Stimulated activated CD4-positive, alpha-beta T cell treated with anti-CD3 and anti-CD28 coated beads, TNF-alpha, amount 100 ng/mL, for 24 hours (primary cell): ENCODE results near the gene SFMBT2.

Source experiments
- DNase-seq, 3 experiments: peaks; one replicate each; pipeline ENCODE4 v3.0.0-alpha.2; 2020; ENCODE audit warnings: low read depth in 3 of 3

Gene SFMBT2

DNA sequence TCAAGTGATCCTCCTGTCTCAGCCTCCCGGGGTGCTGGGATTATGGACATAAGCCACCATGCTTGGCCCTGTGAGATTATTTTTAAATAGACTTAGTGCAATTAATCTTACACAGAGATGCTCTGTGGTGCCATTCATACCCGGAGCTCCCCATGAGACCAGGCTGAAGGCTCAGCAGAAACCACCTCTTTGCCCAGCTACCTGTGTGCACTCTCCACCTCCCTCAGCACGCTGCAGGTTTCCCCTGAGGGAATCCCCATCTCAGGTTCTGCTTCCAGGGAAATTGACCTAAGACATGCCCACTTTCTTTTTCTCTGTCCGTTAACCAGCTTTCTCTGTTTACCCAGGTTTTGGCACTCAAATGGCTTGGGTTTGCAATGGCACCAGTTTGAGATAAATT lies 260.5 kb downstream of the SFMBT2 start:
- DNase-seq, result no peak

DNA sequence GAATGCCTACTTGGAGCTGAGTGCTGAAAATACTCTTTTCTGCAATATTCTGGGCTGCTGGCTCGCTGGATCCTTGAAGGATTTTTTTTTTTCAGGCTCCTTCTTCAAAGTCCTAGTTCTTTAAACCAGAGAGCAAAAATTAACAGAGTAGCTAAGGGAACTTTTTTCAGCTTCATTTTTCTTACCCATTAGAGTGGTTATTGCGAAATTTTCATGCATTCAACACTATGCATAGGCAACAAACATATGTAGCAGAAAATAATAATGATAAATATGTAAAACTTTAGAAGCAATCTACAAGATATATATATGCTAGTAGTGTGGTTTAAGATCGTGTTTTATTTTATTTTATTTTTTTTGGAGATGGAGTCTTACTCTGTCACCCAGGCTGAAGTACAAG lies 264.6 kb downstream of the SFMBT2 start:
- DNase-seq, result no peak

DNA sequence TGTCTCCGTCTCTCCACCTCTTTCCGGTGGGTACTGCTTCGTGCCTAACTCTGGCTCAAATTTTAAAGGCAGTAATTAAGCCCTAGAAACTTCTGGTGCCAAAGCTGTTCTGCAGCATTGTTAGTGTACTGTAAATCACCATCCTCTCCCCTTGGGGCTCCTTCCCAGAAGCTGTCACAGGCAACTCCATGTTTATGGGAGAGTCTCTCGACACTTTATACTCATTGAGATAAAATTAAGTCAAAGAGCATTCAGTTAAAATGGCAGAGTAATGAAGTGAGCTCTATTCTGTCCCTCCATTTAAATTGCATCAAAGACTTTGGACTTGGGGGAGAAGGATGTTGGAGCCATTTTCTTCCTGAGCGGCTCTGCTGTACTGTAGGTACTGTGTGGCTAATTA lies 274.8 kb downstream of the SFMBT2 start:
- DNase-seq, result no peak

DNA sequence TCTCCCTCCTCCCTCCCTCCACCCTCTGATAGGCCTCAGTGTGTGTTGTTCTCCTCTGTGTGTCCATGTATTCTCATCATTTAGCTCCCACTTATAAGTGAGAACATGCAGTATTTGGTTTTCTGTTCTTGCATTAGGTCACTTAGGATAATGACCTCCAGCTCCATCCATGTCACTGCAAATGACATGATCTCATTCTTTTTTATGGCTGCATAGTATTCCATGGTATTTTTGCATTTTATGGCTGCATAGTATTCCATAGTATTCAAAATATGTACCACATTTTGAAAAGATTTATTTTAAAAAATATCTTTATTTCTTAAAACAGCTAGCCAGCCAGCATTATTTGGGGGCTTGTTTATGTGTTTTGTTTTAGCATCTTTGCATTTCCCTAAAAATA lies 275.6 kb downstream of the SFMBT2 start:
- DNase-seq, result no peak

DNA sequence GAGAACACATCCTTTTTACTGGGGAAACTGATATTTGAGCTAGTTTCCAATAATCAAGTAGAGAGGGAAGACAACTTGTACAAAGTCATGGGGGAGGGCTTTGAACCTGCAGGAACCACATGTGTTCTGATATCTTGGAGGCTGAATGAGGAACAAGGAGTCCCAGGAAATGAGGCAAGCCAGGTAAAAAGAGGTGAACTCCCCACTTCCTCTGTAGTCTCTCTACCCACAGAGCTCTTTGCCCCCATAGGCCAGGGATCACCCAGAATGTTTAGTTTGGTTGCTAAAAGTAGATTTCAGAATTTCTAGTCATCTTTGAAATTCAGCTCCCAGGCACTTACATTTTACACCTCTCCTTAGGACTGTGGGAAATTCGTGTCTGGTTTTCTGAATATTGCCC lies 276.4 kb downstream of the SFMBT2 start:
- no peak for DNase-seq

- no peak for DNase-seq
These were observed 276.9 kb downstream of the SFMBT2 start for GRCh38 chr10:7133958-7134357.

DNA sequence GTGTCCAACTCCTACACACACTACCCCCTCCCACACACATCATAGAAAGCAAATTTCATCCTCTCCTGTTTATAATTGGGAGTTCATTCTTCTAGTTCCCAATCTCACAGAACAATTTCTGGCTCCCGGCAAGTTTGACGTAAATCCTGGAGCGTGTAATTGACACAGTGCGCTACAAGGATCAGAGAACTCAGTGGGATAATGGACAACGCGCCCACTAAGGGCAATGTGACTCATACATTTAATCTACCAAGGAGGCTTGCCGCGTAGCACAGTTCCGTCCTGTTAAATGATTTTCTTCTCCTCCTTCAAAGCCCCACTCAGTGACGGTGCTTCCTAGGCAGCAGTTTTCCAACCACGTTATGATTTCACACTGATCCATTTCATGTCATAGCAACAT lies 277.6 kb downstream of the SFMBT2 start:
- no peak for DNase-seq

DNA sequence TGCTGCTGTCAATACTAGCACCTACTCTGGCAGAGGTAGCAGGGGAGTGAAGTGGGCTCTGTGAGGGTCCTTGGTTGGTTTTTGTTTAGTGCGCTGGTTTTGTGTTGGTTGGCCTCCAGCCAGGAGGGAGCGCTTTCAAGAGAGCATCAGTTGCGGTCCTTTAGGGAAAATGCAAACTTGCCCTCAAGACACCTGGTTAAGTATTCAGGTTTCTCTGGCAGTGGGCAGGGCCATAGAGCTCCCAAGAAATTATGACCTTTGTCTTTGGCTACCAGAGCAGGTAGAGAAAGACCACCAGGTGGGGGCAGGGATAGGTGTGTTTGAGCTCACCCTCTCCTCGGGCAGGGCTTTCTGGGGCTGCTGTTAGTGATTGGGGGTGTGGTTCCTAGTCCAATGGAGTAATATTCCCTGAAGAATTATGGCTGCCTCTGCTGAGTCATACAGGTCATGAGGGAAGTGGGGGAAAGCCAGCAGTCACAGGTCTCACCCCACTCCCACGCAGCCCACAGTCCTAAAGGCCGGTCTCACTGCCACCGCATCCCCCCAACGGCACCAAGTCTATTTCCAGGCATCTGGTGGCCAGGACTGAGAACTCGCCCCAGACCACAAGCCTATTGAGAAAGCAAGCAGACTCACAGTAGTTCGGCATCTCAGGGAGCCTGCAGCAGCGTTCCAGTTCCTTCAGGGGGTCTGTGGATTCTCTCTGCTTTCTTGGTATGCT lies 280.5 kb downstream of the SFMBT2 start:
- DNase-seq, result no peak

DNA sequence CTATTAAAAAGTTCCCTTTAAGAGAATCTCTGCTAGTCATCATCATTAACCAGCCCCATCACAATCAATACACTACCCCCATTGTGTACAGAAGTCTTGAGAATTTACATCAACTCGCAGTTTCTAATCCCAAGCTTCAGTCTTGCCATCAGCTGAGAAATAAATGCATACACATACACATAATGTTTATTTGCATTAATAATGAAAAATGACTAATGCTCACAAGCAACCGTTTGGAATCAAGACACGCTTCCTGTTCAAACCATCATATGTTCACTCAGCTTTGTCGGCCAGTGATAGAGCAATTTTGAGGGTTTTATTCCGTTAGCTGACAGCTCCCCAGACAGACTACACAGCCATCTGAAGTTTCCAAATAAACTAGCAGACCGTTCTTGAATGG lies 287.1 kb downstream of the SFMBT2 start:
- no peak for DNase-seq

GRCh38 chr10:7122561-7122960 lies 288.3 kb downstream of the SFMBT2 start:
- no peak for DNase-seq

GRCh38 chr10:7121154-7121797 lies 289.6 kb downstream of the SFMBT2 start:
- DNase-seq, result peak; percentile 51 to 69 (median 51)

DNA sequence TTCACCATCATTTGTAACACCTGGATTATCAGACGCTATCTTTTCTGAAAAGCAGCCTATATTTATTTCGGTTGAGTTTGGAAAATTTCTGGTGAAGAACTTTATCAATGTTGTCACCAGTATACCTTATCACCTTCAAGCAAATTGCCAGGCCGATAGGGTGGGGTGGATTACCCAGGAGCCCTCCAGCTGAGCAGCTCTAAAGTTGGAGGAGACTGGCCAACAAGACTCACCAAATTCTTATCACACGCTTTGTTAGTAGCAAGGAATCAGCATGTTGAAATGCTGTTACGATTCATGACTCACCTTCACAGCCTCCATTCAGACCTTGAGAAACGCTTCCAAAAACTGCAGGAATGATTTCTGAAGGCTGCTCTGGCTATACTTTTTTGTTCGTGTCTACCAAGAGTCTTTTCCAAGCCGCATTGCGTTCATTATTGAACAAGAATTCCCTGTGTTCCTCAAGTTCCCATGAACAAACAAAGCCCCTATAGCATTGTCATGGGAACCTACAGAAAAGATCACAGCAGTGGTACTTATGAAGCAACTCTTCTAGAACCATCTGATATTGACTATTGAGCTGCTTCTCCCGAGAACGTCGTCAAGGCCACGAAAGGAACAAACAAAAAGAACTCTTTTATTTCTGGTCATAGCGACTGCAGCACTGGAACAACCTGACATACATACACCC lies 291.4 kb downstream of the SFMBT2 start:
- no peak for DNase-seq

DNA sequence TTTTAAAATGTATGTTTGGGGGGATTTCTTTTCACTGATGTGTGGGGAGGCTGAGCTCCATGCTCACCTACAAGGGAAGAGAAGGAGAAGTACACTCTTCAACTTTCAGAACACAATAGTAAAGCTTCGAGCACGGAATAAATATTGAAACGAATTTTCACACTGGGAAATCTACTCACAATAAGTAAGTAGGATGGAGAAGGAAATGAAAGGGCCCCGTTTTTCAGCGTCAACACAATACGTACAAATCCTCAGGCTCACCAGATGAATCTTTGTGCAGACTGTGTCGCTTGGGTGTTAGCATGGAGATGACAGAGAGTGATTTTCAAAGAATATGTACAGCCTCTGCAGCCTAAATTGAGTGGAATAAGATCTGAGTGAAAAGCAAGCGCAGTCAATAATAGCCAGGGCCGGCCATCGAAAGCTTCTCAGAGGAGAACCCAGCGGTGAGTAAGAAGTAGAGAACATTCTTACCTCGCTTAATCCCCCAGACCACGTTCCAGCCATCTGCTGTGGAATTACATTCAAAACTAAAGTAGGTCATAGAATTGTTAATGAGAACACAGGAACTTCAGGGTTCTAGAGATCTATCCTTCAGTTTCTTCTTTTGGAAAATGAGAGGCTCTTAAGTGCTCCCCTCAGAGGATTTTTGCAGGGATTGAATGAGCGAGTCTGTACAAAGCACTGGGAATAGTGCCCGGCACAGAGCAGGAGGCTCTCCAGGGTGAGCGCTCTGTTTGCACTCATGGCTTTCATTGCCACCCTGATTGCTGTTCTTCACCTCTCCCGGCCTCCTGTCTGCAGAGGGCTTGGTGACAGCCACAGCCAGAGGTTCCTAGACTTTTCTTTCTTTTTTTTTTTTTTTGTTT lies 292.8 kb downstream of the SFMBT2 start:
- DNase-seq, result no peak

GRCh38 chr10:7117177-7117799 lies 293.5 kb downstream of the SFMBT2 start:
- no peak for DNase-seq

DNA sequence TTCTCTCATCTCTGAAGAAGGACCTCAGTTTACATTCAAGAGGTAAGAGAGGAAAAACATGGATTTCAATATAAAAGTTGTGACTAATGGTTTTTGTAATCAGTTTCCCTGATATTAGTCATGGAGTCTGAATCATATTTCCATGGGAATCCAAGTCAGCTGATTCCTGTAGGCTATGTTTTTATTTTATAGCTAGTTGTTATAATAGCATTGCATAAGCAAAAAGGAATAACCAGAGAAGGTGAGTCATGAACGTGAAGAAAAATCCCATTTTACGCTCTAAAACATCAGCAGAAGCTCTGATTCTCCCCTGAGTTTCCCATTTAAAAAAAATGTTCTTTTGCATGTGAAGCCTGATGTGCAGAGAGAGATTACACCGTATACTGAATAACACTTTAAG lies 299.3 kb downstream of the SFMBT2 start:
- DNase-seq, result no peak

DNA sequence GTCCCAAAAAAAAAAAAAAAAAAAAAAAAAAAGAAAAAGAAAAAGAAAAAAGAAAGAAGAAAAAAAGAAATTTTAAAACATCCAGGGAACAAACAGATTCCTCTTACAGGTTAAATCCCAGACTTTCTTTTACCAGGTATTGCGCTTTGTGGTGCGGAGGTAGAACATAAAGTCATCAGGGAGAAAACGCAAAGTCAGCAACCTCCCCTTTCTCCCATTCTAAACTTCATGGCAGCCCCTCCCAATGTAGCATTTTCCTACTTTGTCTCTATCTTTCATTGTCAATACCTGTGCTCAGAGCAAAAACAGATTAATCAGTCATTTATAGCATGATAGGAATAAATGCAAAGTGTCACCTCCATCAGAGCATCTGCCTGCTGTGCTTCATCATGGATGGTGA lies 299.7 kb downstream of the SFMBT2 start:
- DNase-seq, result no peak
